Kasumi-1 (cell line): ENCODE measurements around the gene KIAA0040.

Experiments used
- DNase-seq, 2 experiments: peaks; one replicate each; lab custom pipeline; 2025; lab: John Stamatoyannopoulos, UW

KIAA0040 gene

DNA sequence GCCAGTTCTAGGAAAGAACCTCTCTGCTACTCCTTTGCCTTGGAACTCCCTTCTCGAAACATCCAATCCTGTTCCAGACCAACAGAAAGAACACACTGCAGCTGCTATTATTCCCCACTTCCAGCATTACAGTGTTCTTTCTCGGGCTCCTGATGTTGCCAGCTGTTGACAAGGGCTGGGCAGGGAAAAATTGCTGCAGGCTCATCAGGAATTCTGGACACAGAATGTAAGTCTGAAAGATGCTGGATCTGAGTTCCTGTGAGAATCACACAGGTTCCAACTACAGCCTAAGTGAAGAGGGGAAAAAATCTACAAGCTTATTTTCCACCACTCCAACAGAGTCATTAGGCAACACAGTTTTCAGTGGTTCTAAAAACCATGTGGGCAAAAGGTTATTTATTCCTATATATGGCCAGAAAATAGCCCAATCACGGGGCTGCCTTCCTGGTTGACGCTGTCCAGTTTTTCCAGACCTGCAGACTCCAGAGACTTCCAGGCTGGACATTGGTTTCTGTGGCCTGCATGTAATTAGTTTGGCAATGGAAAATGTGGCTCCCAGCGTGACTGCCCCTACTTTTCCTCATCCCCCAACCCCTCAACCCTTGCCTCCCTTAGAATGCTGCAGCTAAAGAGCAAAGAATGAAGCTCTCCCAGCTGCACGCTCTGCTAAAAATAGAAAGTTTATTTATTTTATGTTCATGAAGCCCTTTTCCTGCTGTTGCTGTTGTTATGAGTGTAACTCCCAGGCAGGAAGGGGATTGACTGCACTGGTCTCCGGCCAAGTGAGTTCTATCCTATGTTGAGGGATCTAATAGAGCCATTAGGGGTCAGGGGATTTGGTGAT lies 8.3 kb upstream of the KIAA0040 start:
- DNase-seq = no peak

DNA sequence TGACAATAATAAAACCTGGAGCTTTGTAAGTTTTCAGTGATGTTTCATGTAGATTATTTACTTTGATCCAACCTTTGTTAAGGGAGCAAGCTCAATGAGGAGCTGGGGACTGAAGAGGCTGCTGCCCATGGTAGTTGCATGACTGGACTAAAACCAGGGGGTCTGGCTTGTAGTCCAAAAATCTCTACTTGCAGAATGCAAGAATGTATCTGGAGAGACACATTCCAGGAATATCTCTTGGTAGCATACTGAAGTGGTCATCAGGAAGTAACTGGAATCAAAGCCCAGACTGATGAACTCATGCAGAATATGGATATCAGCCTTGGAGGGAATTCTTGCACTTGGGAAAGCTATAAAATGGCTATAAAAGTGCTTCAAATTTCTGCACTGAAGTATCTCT lies 5.8 kb upstream of the KIAA0040 start:
- no peak for DNase-seq

DNA sequence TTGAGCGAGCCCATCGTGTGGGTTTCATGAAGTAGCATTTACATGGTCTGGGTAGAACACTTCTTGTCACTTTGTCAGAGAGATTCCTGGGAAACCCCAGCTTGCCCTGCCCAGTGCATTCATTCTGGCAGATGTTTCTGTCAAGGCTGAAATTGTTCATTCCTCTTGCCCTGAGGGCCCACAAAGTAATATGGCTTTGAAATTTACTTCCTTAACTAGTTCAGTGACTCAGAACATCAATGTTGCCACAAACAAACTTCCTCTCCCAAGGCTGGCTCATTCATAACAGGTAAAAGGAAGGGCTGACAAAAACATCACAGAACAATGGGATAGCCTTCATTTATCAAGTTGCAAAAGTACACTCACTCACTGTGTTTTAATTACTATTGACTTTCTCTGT lies 5.0 kb upstream of the KIAA0040 start:
- peak; percentile 24 to 44 for DNase-seq

DNA sequence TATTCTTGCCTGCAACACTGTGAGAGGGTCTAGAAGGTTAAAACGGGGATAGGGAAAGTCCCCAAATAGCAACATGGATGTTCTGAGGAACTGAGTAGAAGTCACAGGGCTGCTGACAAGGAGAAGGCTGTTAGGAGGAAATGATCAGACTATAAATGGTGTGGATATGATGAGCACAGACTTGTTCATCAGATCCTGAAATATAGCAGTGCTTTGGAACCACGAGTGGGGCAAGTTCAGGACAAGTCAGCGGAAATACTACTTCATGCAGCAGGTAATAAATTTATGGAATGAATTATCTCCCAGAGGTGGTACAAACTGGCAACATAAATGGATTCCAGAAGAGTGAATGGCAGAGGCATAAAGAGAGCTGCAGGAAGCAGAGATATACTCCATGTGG lies 3.2 kb upstream of the KIAA0040 start:
- DNase-seq = no peak

DNA sequence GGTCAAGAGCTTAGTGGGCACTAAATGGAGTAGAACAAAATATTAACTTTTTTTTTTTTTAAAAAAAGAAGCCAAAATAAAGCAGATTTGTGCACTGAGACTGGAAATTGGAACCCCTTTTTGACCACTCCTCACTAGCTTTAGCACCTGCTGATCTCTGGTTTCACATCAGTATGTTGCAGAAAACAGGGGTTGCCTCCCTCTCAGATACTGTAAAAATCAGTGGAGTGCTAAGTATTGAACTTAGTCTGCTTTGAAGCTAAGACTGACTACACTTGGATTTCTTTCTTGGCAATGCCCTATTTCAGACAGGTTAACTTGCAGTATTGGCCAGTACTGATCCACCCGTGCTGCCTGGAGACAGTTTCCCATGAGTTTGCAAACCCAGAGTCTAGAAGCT lies 2.7 kb upstream of the KIAA0040 start:
- no peak for DNase-seq

DNA sequence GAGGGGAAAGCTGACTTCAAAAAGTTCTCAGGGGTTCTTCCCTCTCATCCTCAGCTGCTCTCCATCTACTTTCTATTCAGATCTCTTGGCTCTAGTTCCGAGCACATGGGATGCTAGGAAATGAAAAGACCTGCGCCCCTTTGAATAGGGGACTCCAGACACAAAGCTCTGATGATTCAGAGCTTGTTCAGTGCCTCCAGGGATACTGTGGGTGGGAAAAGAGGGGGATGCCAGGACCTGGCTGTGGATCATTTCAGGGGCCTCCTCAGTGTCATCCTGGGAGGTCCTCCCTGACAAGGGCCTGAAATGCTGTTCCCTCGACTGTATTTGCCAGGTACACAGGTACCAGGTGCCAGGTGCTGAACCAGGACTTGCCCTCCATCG lies 943 bp upstream of the KIAA0040 start:
- DNase-seq = no peak

DNA sequence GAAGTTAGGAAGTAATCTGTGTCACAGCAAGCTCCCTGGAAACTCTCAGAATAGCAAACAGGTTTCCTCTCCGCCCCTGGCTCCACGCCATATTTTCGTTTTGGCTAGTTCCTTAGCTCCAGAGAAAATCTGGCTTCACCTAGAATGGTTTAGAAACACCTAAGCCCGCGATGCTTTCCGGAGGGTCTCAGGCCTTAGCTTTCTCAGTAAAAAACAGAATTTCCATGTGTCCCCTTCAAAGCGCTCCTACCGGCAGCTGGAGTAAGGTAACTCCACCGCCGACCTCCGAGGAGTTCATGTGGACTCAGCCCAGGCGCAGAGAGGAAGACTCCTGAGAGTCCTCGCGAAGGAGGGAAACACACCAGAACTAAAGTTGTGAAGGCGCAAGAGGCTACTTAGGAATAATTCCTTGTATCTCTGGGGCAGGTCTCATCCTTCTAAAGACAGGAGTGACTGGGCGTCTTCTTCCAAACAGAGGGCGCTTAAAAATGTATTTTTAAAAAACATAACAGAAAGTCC lies 406 bp downstream of the KIAA0040 start:
- no peak for DNase-seq

DNA sequence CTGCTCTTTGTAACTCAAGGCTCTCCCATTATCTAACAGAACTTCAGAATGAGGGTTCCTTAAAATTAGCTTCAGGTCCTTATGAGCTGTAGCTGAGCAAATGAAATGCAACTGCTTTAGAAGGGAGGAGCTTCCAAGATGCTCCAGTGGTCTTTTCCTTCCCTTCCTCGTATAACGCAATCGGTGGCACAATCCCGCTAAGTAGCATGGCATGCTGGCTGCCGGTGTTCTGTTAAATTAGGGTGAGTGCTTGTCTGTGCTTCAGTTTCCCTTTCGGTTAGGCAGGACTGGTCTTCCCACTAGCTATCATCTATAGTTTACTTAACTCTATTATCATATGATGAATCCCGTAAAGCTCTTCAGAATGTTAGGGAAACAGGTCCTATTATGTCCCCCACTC lies 917 bp downstream of the KIAA0040 start:
- no peak for DNase-seq

DNA sequence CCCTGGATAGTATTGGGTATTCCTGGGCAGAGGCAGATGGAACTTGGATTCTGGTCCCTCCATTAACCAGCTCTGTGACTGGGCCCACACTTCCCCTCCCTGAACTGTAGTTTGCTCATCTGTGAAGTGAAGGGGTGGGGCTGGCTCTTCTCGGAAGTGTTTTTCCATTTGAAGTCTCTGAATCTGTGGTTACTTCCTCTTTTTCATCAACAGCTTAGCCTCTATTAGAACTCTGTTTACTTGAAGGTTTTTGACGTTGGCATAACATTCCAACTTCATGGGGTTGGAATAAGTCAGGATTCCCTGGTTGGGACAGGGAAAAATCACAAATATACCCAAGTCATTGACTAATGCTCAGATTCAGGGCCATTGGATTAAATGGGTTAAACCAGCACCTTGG lies 3.6 kb downstream of the KIAA0040 start:
- peak; percentile 92 to 93 for DNase-seq

DNA sequence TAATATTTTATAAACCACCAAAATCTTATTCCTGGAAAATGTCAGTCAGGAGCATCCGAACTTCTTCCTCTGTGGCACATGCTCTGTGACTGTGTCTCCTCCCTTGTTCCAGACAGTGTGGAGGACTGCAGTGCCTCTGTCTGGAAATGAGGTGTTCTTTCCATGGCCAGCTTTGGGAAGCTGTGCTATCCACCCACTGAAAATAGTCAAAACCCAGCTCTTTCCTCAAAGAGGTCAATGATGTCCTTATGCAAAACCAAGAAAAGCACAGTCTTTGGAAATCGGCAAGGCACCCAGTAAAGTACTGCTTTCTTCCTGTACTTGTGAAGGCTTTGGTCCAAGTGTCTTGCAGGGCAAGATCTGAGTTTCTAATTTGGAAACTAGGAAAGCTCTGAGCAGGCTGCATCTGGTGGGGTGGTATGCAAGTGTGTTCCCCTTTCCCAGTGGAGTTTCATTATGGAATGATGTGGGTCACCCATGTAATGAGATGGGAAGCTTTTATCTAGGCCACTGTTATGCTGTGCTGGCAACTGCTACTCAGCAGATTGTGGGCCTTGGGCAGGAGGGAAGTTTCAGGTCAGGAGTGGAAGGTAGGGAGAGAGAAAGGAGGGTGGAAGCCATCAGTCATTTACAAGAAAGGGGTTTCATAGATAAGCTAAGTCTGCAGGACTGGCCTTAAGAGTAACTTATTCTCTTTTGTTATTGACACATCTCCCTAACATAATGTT lies 6.0 kb downstream of the KIAA0040 start:
- no peak for DNase-seq

DNA sequence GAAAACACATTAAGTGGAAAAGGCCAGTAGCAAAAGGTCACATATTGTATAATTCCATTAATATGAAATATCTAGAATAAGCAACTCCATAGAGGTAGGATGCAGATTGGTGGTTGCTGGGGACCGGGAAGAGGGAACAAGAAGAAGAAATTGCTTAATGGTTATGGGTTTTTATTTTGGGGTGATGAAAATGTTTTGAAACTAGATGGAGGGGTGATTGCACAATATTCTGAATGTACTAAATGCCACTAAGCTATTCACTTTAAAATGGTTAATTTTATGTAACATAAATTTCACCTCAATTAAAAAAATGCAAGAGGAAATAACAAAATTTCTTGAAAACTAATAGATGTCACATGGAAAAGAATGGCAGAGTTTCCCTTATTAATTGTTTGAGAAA lies 6.7 kb downstream of the KIAA0040 start:
- DNase-seq = no peak

DNA sequence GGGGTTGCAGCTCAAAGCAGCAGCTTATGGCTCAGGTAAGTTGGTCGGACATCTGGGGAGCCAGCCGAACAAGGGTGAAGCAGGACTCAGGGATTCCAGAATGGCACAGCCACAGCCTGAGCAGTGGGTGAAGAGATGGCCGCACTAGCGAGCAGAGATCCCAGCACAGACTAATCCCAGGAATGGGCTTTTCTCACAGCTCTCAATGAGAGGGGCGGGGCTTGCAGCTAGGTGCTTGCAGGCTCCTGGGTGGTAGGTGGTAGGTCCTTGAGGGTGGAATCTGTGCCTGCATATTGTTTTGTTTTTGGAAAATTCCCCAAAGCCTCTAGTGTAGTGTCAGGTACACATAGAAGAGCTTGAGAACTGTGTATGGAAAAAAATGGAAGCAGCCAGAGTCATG lies 9.0 kb downstream of the KIAA0040 start:
- DNase-seq = no peak

DNA sequence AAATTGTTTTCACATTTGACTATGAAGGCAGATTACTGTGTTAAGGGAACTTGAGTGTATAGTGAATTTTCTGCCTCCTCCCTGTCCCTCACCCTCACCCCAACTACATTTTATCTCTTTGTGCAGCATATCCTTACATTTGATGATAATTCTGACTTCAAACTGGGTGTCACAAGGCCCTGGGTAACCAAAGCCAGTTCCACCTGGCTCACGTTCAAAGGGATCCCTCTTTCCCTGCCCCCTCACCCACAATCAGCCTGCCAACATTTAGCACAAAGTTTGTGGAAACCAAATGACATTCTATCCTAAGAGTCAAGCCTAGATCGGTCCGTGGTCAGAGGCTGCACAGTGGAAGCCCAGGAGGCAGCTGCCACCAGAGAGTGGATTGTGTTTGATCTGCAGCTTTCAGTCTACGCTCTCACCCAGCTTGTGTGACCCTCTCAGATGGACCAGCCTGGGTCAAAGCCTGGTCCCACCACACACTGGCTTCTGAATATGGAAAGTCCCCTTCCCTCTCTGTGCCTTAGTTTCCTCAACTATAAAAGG lies 10.3 kb downstream of the KIAA0040 start:
- no peak for DNase-seq

DNA sequence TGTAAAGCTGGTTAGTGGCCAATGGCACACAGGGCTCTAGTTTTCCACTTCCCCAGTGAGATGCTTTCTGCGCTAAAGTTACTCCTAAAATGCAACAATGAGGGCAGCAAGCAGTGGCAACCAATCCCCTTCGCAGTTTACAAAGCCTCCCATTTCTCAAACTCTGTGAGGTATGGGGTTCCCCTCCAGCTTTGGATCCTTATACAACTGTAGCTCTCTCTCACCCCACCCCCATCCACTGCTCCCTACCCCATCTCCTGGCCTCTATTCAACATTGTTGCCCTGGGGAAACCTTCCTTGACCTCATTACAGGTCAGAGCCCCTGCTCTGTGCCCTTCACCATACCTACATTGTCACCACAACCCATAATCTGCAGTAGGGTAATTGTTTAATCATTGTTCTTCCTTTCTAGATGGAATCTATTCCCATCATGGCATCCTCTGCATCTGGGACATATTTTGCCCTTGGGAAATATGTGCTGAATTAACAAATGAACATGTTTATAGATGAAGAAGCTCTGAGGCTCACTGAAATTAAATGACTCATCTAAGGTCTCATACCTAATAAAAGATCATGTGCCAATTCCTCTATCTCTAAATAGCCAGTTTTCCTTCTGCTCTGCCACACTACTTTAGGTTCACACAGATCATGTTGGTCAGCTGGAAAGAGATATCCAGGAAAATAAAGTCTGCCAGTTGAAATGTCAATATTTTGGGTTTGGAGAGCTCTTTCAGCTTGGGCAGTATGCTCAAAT lies 12.6 kb downstream of the KIAA0040 start:
- no peak for DNase-seq

DNA sequence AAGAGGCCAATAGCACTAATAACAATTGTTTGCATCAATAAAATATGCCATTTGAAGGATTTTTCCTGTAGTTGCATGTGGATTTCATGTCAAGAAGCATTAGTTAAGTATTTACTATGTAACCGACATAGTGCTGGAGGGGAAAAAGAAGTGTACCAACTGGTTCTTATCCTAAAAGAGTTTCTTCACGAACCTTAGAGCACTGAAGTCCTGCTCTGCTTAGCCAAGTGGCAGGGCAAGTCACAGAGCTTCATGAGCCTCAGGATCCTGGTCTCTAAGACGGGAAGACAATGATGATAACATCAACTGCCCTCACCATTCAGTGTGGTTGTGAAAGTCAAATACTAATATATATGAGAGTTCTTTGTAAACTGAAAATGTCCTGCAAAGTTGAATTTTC lies 14.1 kb downstream of the KIAA0040 start:
- no peak for DNase-seq

DNA sequence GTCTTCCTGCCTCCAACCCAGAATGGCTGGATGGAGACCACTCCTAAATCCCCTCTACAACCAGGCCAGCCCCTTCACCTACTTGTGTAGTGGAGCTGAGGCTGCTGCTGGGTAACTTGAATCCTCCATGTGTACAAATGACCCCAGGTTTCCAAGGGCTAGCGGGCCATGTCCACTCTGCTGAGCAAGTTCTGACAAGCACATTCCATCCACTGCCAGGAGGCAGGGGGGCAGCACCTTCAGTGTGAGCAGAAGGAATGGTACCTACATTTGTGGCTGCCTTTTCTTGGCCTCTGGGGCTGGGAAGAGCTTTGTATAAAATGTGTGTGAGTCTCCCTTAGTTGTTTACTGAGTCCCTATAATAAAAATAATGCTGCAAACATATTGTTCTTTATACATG lies 14.5 kb downstream of the KIAA0040 start:
- DNase-seq = no peak

DNA sequence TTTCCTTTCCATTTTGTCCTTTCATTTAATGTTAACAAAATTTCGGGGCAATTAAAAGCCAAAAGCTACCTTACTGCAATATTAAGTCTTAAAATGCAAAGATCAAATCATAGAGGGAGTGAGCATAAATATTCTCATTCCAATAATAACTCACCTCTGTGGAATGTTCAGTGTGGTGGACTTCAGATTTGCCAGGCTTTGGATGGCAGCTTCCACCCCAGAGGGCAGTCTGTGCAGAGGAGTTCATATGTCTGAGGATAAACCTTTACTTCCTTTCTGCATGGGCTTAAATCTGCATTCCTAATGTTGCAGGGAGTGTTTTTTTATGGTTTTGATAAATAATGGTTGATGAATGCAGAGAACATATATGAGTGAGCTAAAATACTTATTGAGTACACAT lies 16.3 kb downstream of the KIAA0040 start:
- DNase-seq = no peak

DNA sequence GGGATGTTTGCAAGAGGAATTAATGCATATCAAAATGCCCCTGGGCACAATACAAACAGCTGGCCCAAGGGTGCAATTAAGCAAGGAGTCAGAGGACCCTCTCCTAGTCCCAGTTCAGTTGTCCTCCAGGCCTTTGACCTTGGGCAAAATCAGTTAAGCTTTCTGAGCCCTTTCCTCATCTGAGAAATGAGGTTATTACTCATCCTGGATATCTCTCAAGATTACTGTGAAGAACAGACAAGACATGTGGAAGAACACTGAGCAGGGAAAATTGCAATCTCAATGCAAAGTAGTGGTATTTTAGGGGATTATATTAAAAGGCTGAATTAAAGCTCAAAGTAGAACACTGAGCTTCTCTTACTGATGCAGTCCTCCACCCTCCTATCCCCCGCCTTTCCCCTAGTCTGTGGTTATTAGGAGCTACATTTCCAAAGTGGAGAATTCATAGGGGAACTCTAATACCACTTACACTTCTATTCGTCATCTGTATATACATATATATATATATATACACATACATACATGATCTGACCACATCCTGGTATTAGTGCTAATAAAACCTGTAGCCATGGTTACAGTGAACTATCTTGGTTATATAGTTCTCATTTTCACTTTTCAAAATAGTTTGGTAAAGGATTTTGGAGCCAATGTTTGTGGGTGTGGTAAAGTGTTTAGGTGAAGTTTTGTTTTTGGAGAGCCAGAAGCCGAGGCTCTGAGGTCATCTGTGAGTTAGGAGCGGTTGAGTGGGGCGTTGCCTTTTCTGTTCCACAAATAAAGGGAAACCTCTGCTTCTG lies 18.1 kb downstream of the KIAA0040 start:
- no peak for DNase-seq

DNA sequence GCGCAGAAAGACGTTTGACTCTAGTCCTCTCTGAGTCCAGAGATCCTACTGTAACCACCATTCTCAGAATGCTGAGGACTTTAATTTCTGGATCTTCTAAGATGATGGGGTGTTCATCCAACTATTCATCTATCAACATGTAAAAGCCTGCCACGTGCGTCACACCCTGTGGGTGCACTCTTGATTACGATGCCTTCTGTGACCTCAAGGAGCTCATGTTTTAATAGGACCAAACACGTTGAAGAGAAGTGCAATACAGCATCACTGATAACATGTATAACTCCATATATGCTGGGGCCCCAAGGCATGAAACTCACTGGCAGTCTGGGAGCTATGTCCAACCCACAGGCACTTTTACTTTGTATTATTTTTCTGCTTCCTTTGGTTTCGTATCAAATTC lies 19.0 kb downstream of the KIAA0040 start:
- no peak for DNase-seq

DNA sequence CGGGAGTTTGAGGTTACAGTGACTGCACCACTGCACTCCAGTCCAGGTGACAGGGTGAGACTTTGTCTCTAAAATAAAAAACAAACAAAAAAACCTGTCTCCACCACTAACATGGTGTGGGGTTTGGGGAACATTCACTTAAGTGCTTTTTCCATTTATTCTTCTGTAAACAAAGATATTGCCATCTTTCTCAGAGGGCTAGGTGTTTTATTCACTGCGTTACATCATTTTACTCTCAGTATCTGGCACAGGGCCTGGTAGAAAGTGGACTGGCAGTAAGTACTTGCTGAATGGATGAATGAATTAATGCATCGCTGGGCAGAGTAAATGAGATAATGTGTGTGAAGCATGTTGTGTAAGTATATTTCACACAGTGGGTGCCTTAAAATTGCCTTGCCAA lies 20.1 kb downstream of the KIAA0040 start:
- DNase-seq = no peak
